Heart left ventricle (tissue), 16 donors: ENCODE results near the gene BMX. TPM values are rescaled to one million over a fixed set of nuclear protein-coding genes. Genes with fewer than 3 reads are reported as not detected.

Experiments used
- ATAC-seq, 4 donors: fragments of 200-7000 bp; cut with Tn5 transposase; one replicate each; pipeline ENCODE4 v1.9.1; 2020 to 2022; ENCODE audit warnings: moderate library complexity in 4 of 4, mild to moderate bottlenecking in 3 of 4, moderate number of reproducible peaks in 1 of 4
- DNase-seq, 5 donors: peaks; one replicate each; pipeline ENCODE4 v3.0.0-alpha.2; 2020
- H3K27ac ChIP-seq, 12 donors: fragments of 200-600 bp; sonication (generic) in 4 of 12; one replicate each; pipeline versions ENCODE4 v1.5.0 to v1.8.0; 2016 to 2022; ENCODE audit warnings: mild to moderate bottlenecking in 2 of 12
- H3K27me3 ChIP-seq, 9 donors: fragments of 200-600 bp; sonication (generic) in 2 of 9; one replicate each; pipeline versions ENCODE4 v1.5.1 to v1.8.0; 2016 to 2022; ENCODE audit warnings: mild to moderate bottlenecking in 3 of 9
- H3K36me3 ChIP-seq, 9 donors: fragments of 200-600 bp; sonication (generic) in 2 of 9; one replicate each; pipeline versions ENCODE4 v1.5.0 to v1.8.0; 2018 to 2022; ENCODE audit warnings: mild to moderate bottlenecking in 2 of 9
- H3K4me1 ChIP-seq, 12 donors: fragments of 200-600 bp; sonication (generic) in 4 of 12; one replicate each; pipeline versions ENCODE4 v1.5.0 to v1.8.0; 2016 to 2022; ENCODE audit warnings: mild to moderate bottlenecking in 3 of 12
- H3K4me3 ChIP-seq, 12 donors: fragments of 200-600 bp; sonication (generic) in 4 of 12; one replicate each; pipeline versions ENCODE4 v1.5.0 to v1.8.0; 2017 to 2022; ENCODE audit warnings: mild to moderate bottlenecking in 9 of 12, moderate library complexity in 4 of 12
- H3K9me3 ChIP-seq, 12 donors: fragments of 200-600 bp; sonication (generic) in 4 of 12; one replicate each; pipeline versions ENCODE4 v1.5.0 to v1.8.0; 2016 to 2022; ENCODE audit warnings: mild to moderate bottlenecking in 1 of 12
- POLR2A ChIP-seq, 2 donors: fragments of 450-650 bp; IDR thresholded peaks; one replicate each; pipeline ENCODE4 v1.6.1; 2017; ENCODE audit warnings: antibody characterized with exemption in 2 of 2, mild to moderate bottlenecking in 2 of 2, moderate library complexity in 2 of 2
- WGBS, 4 donors: extraction: QIAGEN DNeasy Blood & Tissue Kit in 2 of 4; methylation state at CpG; one replicate each; pipeline versions ENCODE4 v1.1.5 to v1.1.7; 2013 to 2018; 5-methylcytosine and 5-hydroxymethylcytosine counted together
- intact Hi-C, 10 donors: fragments of 100-400 bp; cut with DNase I; formaldehyde crosslinking; loops; one replicate each; pipeline versions ENCODE4 v1.11.1 to v1.14.2; 2022
- polyA plus RNA-seq, 2 donors: library from polyadenylated mRNA; stranded (reverse); fragments of 200-250 nt; gene quantifications; one replicate each; pipeline ENCODE4 v1.2.3, GENCODE V29; 2013
- total RNA-seq, 9 donors: library from RNA; depleted of rRNA in 2 of 9; stranded (reverse); fragments of >200 nt in 2 of 9; fragmentation: NEBNext Ultra II Directional in 3 of 9; extraction: Animal tissue kit (Norgen Biotek cat#: 25700) in 3 of 9; gene quantifications; one replicate each; pipeline versions ENCODE4 v1.1.0 to v1.2.4, GENCODE V29; 2016 to 2023
- TF ChIP-seq, protein P1 (sequence below), 12 donors: fragments of 200-600 bp; sonication (generic) in 4 of 12; IDR thresholded peaks; one replicate each; pipeline versions ENCODE4 v1.5.0 to v1.8.0; 2018 to 2022; ENCODE audit warnings: antibody characterized with exemption in 12 of 12, mild to moderate bottlenecking in 5 of 12
- donor health status: ischemic (EF 13 %, LVEDD 7.1; RV severe dilation, severe dysfunction).
- donor health status: healthy with polysubstance abuse.
- donor health status: DM: no; HTN: yes; CAD: no.
- donor health status: DM: no; HTN: no; CAD: no.
- donor health status: ischemic (EF 25% LVEDD 6.9; RV normal size, moderate dysfunction).
- donor health status: ischemic (EF 25% LVEDD 5.7; RV mildly dilated, moderate dysfunction).
- donor health status: healthy.
- donor health status: DM: yes; HTN: yes; CAD: no.
- donor health status: ischemic (EF 35%, LVEDD 5.7; RV mildly dilated, moderate dysfunction).
- donor health status: nonischemic (EF 11% LVEDD 7.7; RV severe dilation, severe dysfunction).
- donor health status: DM: yes; HTN: yes; CAD: no.
- donor health status: PGD.
- donor health status: ischemic (EF 29% LVEDD 5.4; RV normal size, mild dysfunction).
- donor health status: nonischemic (EF 23%, LVEDD 6.1; RV moderate dilation, normal function).

The BMX gene
- total and polyA plus RNA-seq, 11 donors, result 0.47 to 2.8 (median 1.3) TPM

DNA sequence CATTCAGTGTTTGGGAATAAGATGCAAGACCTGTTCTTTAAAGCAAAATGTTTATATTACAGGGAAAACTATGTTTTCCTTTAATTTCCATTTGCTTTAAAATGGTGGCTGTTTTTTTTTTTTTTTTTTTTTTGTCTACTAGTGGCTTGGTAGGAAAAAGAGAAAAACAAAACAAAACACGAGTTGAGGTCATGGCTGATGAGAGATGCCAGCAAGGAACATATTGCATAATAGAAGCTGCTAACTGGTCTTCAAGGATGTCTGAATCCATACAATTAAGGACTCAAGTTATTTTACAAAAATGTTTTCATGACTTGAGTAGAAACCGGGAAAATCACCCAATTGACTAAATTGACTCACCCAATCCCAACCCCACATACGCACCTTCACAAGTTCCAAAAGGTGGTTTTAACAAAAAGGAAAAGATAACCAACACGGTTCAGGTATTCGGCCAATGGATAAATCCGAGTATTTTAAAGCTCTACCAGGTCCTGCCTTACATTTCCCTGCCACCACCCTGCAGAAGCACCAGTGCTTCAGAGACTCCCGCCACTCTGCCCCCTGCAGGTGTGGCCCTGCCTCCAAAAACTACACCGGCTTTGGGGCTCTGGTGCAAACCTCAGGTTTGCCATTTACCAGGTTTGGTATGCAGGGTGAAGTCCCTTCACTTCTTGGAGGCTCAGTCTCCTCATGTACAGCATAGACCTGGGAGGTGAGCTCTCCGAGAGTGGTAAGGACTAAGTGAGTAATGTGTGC is 34.5 kb upstream of the BMX start:
- WGBS, 4 donors, result 68 to 90% (median 79%) methylated on average over 9 of the region's 9 CpGs
- Histone ChIP-seq H3K9me3 (no peaks in the 10 kb centered on the region), H3K4me3 (no peak overlapping the region), H3K4me1 (peaks cover 0 to 4% (median 0%) of the 10 kb centered on the region in 12 donors), H3K27me3 (peaks cover 0 to 30% (median 0%) of the 10 kb centered on the region in 9 donors), H3K27ac (peak overlapping the region in 6 of 12 donors; percentile 34 to 47 (median 44)), H3K36me3 (peaks cover 0 to 2% (median 0%) of the 10 kb centered on the region in 9 donors)
- DNase-seq (no peak), ATAC-seq (peak in 1 of 4 donors; percentile 57)
- TF ChIP-seq POLR2A (IDR thresholded peaks at IDR 0.05), result no peak
- TF ChIP-seq, protein P1, sequence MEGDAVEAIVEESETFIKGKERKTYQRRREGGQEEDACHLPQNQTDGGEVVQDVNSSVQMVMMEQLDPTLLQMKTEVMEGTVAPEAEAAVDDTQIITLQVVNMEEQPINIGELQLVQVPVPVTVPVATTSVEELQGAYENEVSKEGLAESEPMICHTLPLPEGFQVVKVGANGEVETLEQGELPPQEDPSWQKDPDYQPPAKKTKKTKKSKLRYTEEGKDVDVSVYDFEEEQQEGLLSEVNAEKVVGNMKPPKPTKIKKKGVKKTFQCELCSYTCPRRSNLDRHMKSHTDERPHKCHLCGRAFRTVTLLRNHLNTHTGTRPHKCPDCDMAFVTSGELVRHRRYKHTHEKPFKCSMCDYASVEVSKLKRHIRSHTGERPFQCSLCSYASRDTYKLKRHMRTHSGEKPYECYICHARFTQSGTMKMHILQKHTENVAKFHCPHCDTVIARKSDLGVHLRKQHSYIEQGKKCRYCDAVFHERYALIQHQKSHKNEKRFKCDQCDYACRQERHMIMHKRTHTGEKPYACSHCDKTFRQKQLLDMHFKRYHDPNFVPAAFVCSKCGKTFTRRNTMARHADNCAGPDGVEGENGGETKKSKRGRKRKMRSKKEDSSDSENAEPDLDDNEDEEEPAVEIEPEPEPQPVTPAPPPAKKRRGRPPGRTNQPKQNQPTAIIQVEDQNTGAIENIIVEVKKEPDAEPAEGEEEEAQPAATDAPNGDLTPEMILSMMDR (IDR thresholded peaks at IDR 0.05), result peak in 1 of 12 donors; percentile 8
- intact Hi-C loops, result loop anchor here in 8 of 10 donors (5.0 to 10.0 kb wide), 5 partner anchors 81 to 169 kb away; partner anchors contain the start of gene VEGFD (in 1 of the 8)

DNA sequence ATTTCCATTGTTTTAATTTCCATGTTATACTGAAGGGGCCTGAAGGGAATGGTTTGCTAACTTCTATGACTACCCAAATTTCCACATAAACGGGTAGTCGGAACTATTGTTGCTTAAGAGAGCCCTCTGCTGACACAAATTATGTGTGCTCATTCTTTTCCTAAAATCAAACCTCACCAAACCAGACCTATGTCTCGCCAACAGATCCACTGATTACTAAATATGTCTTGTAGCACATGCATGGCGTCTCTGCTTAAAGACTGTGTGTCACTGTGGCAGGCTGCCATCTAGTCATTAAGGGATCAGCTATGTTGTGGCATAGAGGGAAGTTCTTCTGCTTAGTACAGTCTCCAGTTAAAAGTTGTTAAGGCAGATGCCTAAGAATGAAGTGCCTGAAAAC is 32.6 kb upstream of the BMX start:
- Histone ChIP-seq H3K9me3 (no peaks in the 10 kb centered on the region), H3K4me1 (peaks cover 0 to 9% (median 0%) of the 10 kb centered on the region in 12 donors), H3K36me3 (peaks cover 0 to 3% (median 0%) of the 10 kb centered on the region in 9 donors), H3K27ac (peak overlapping the region in 2 of 12 donors; percentile 3 to 18), H3K4me3 (no peak overlapping the region), H3K27me3 (peaks cover 0 to 28% (median 0%) of the 10 kb centered on the region in 9 donors)
- intact Hi-C loops, result loop anchor here (1.0 to 10.0 kb wide), 8 partner anchors 83 to 171 kb away; partner anchors contain the start of gene VEGFD (in 1 of the 10)
- WGBS, 4 donors, result 8 to 26% (median 14%) methylated on average over 4 of the region's 4 CpGs
- TF ChIP-seq, protein P1 (IDR thresholded peaks at IDR 0.05), result peak in 10 of 12 donors; percentile 6 to 58 (median 37)
- no peak for TF ChIP-seq POLR2A (IDR thresholded peaks at IDR 0.05)
- peak; percentile 20 to 70 (median 52) for ATAC-seq
- DNase-seq, result peak in 1 of 5 donors; percentile 15

DNA sequence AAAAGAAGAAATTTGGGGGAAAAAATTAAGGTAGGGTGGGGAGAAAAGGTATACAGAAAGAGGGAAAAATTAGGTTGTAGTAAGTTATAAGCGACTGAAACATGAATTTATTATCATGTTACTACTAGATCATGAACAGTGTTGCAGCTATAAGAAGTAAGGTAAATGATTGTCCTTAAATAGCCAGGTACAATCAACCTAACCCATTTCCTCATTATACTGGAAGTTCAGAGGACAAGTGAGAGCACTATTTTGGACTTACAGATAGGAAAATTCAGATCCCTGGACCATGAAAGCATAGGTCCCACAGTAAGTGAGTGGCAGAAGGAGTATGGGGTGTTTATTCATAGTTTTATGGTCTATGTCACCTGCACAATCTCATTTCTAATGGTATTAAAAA is 31.0 kb upstream of the BMX start:
- ATAC-seq (no peak), DNase-seq (no peak)
- TF ChIP-seq, protein P1 (IDR thresholded peaks at IDR 0.05), result no peak
- no peak for TF ChIP-seq POLR2A (IDR thresholded peaks at IDR 0.05)
- peaks cover 0 to 24% (median 0%) of the 10 kb centered on the region in 9 donors for H3K27me3 ChIP-seq
- no peak overlapping the region for H3K27ac ChIP-seq
- peaks cover 0 to 3% (median 0%) of the 10 kb centered on the region in 9 donors for H3K36me3 ChIP-seq
- H3K9me3 ChIP-seq, result no peaks in the 10 kb centered on the region
- WGBS, 4 donors, result 59 to 100% (median 79%) methylated on average over 1 of the region's 1 CpG
- intact Hi-C loops, result loop anchor here in 9 of 10 donors (2.0 to 10.0 kb wide), 10 partner anchors 85 to 172 kb away; partner anchors contain the start of gene VEGFD (in 1 of the 9)
- peaks cover 0 to 15% (median 0%) of the 10 kb centered on the region in 12 donors for H3K4me1 ChIP-seq
- no peak overlapping the region for H3K4me3 ChIP-seq

DNA sequence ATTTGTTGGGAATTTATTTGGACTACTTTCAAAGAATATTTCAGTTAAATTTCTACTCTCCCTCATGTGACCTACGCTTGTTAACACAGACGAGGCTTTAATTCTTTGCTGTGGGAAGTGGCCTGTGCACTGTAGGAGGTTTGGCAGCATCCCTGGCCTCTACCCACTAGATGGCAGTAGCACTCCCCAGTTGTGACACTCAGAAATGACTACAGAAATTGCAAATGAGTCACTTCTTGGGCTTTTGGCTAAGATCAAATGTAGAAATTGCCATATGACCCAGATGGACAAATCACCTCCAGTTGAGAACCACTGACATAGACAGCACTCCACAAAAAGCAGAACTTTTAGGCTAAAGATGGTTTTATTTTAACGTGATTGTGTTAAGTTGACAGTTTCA is 29.6 kb upstream of the BMX start:
- intact Hi-C loops, result loop anchor here in 5 of 10 donors (2.0 to 5.0 kb wide), 4 partner anchors 91 to 122 kb away; no protein-coding TSS in a partner anchor
- Histone ChIP-seq H3K27ac (no peak overlapping the region), H3K4me3 (no peak overlapping the region), H3K27me3 (peaks cover 0 to 37% (median 0%) of the 10 kb centered on the region in 9 donors), H3K36me3 (peaks cover 0 to 9% (median 0%) of the 10 kb centered on the region in 9 donors), H3K4me1 (peaks cover 0 to 19% (median 0%) of the 10 kb centered on the region in 12 donors), H3K9me3 (no peaks in the 10 kb centered on the region)
- ATAC-seq (peak; percentile 26 to 86 (median 76)), DNase-seq (peak; percentile 39 to 59 (median 51))
- TF ChIP-seq, protein P1 (IDR thresholded peaks at IDR 0.05), result peak; percentile 56 to 84 (median 70)
- no peak for TF ChIP-seq POLR2A (IDR thresholded peaks at IDR 0.05)
- 30 to 33% (median 31%) methylated on average over 3 of the region's 3 CpGs for WGBS, 4 donors
